Stimulated activated CD4-positive, alpha-beta T cell treated with anti-CD3 and anti-CD28 coated beads, Interleukin-1b, Interleukin-23, amount 100 ng/mL, for 1 hour (primary cell): ENCODE results near the gene NANOS3.

Source experiments
- DNase-seq, 2 donors: peaks; one replicate each; pipeline ENCODE4 v3.0.0-alpha.2; 2020; ENCODE audit warnings: low read depth in 2 of 2

Gene NANOS3

DNA sequence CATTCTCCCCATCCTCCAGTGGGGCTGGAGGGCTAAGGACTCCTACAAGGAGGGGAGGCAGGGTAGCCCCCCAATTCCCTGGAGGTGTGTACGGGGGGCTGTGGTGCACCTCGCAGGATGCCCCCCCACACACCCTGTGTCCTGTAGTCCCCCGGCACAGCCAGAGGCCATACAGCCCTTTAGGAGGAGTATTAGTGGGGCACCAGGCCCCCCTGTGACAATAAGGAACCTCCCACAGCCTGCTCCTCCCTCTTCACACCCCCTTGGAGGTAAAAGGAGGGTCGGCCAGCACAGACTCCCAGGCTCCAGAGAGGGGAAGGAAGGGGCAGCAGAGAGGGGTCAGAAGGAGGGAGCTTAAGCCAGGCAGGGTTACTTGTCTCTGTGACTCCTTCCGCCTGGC, at the start of gene NANOS3:
Gene NANOS3, plus strand, starts transcription at position 301 of the 400 bp plus-strand sequence. CDS start 115 bp downstream, outside the sequence.
- DNase-seq: no peak

DNA sequence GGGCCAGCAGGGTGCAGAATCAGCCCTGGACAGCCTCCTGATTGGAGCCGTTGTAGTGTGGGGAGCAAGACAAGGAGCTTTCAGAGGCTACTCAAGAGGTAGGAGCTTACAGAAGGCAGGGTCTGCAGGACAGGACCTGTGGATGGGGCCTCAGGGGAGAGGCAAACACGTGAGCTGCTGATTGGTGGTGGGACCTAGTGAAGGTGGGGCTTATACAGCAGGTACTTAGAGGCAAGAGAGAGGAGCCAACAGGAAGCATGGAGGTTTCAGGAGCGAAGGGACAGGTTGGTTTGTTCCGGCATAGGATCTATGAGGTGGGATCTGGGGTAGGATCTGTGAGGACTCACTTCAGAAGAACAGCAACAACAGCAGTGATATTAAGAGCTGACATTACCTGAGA, 49.3 kb upstream of the NANOS3 start:
- DNase-seq: no peak

GRCh38 chr19:13830114-13830740, 46.7 kb upstream of the NANOS3 start:
- no peak for DNase-seq

DNA sequence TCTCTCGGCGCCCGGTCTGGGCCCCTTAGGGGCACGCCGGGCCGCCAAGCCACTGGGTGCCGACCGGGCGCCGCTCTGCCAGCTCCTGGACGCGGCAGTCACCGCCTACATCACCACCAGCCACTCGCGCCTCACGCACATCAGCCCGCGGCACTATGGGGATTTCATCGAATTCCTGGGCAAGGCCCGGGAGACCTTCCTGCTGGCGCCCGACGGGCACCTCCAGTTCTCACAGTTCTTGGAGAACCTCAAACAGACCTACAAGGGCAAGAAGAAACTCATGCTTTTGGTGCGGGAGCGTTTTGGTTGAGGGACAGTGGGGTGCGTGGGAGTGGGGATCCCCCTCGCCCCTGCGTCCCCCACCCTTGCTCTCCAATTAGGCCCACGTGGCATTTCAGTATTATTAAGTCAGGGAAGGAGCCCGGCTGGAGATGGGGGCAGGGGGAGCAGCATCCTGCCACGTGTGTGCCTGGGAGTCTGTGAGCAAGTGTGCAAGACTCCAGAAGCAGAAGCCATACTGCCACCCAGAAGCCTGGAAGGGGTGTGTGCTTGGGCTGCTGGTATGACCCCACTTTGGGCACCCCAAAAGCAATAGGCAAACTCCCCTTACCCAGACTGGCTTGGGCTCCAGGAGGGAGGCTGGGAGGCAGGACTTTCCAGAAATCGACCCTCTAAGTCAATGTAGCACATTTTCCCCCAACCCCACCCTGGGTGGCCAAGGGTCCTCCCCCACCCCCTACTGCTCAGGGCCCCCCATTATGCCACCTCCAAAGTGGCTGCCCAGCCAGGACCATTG, 46.0 kb upstream of the NANOS3 start:
- DNase-seq: no peak

DNA sequence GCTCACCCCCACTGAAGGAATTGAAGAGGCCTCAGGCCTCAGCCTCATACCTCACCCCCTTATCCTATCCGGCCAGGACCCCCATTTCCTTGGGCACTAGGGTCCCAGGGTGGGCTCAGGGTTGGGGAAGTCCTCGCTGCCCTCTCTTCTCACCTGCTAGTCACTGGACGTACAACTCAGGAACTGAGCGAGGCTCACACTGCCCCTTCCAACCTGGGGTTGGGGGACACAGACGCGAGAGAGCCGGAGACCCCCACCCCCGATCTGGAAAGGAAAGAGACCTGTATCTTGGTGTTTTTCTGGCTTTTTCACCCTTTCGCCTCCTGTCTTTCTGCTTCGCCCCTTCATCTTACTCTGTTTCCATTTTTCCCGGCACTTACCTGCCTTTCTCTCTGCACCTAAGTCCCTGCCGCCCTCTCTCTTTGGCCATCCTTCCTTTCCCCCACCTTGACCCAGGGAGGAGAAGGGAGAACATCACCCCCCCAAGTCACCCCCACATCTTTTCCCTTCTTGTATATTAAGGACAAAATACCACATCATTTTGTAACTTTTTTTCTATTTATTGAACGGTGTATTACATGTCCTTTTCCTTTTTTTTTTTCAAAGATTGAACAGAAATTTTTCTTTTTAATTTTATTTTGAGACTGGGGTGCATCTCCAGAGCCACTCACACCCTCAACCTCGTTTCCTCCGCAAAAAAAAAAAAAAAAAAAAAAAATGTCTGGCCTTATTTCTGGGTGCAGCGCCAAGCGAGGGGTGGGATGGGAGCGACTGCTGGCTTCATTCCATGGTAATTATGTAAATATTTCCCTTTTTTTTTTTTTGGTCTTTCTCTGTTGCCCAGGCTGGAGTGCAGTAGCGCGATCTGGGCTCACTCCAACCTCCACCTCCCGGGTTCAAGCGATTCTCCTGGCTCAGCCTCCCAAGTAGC, 45.1 kb upstream of the NANOS3 start:
- DNase-seq: no peak

DNA sequence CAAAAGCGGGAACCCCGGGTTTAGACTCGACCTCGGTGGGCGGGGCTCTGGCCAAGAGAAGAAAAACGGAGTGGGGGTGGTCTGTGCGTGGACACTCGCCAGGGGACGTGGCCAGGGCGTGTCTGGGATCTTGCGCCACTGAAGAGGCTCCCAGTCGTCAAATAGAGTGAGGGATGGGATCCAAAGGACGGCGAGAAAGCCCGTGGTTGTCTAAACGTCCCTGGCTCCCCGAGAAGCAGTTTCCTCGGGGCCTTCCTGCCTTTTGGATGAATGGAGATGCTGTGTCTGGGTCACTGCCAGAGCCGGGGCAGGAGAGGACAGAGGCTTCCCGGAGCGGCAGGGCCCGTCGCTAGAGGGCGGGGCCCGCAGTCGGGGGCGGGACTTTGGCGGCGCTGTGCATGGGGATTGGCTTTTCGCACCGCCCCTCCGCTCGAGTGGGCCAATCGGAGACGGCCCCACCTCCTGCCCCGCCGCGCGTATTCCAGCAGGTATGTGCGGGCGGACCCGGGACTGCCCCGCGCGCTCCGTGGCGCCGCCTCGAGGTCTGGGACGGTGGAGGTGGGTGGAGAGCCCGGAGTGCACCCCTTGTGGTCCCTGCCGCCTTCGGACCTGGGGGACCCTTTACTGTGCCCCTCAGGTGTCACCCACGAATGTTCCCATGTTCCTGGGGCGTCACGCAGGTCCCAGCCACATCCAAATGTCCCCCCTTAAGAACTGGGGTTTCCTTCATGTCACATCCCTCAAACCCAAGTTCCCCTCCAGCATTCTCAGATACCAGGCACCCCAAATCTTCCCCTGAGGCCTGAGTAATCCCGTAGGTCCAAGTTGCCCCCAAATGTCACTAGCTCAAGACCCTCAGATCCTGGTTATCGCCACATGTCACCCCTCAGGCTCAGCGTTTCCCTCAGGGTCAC, 43.3 kb upstream of the NANOS3 start:
- DNase-seq: peak; percentile 81 to 89

DNA sequence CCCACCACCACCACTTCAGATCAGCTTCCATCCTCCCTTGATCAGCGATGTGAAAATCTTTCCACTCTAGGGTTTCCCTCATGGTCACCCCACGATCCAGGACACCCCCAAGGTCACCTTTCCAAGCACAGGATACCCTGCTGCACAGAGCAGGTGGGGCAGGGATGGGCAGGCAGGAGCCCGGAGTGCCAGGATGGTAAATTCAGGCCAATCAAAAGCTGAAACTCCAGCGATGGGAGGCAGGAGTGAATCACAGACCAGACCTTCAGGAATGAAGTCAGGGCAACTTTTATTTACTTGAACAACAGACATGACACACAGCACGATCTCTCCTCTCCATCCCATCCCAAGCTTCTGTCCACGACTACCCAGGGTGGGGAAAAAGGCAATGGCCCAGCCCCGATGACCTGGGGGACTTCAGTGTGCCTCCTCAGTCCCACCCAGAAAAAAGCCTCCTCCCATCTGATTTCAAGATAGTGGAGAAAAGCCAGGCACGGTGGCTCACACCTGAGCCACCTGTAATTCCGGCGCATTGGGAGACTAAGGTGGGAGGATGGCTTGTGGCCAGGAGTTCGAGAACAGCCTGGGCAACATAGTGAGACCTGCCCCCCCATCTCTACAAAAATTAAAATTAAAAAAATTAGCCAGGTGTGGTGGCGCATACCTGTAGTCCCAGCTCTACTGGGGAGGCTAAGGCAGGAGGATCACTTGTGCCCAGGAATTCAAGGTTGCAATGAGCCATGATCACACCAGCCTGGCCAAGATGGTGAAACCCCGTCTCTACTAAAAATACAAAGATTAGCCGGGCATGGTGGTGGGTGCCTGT, 42.5 kb upstream of the NANOS3 start:
- DNase-seq: no peak

DNA sequence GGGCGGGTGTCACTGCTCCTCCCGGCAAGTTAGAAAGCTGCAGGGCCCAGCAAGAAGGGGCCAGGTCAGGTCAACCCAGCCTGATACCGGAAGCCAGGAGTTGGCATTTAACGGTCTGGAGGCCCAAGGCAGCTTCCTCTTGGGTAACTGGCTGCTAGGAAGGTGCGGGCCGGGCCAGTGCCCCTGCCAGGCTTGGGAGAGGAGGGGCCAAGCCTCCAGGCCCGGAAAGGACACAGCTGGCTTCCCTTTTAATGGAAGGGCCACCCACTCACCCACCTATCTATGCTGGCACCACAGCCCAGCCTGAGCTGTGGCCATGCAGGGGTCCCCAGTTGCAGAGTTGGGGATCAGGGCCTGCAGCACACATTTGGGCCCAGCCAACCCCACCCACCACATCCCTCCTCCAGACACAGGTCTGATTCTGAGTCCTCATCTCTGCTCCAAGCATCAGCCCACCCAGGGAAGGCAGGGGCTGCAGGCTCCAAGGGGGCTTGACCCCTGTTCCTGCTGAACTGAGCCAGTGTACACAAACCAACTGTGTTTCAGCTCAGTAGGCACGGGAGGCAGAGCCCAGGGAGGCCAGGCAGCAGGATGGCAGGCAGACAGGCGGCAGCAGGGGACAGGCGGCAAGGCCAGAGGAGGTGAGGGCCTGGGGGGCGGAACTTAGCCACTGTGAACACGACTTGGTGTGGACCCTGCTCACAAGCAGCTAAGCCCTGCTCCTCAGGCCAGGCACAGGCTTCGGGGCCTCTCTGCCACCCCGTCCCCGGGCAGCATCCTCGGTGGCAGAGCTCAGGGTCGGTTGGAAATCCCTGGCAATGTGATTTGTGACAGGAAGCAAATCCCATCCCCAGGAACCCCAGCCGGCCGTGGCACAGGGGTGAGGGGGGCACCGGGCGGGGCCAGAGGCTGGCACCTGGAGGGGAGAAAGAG, 40.9 kb upstream of the NANOS3 start:
- DNase-seq: no peak

GRCh38 chr19:13838435-13839129, 38.4 kb upstream of the NANOS3 start:
- no peak for DNase-seq

DNA sequence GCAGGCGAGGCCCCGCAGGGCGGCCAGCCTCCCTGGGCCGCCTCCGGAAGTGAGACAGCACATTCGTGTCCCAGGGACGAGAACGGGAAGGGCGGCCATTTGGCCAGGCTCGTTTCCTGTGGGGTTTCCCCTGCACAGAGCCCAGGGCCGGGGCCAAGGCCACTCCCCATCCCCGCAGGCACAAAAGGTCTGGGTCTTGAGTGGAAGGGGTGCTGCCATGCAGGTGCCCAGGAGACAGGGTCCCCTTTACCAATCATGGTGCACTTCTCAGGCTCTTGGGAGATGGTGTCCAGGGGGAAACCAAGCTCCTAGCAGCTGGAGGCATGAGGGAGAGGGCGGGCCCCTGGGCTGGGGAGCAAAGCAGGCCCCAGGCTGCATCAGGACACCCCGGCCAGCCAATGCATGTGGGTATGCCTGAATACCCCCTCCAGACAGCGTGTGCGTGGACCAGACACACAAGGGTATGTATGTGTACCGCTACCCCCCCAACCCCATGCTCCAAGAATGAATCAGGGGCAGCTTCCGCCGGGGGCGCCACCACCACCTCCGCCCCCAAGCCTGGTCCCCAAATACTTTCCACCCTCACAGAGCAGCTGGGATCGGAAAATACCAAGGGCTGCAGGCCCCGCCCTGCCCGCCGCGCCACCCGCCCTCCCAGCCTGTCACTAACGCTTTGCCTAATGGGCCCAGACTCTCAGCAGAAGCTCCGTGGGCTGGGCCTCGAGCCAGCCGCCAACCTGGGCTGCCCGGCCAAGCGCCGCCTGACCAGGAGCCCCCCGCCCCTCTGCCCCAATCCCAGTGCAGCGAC, 37.6 kb upstream of the NANOS3 start:
- DNase-seq: peak; percentile 69 to 80

- no peak for DNase-seq
Observed at GRCh38 chr19:13839938-13840304, 37.0 kb upstream of the NANOS3 start.

- DNase-seq: no peak
Observed at GRCh38 chr19:13840305-13841085, 36.4 kb upstream of the NANOS3 start.

GRCh38 chr19:13841086-13841961, 35.6 kb upstream of the NANOS3 start:
- DNase-seq: no peak

- no peak for DNase-seq
Observed at GRCh38 chr19:13841962-13842290, 35.0 kb upstream of the NANOS3 start.

DNA sequence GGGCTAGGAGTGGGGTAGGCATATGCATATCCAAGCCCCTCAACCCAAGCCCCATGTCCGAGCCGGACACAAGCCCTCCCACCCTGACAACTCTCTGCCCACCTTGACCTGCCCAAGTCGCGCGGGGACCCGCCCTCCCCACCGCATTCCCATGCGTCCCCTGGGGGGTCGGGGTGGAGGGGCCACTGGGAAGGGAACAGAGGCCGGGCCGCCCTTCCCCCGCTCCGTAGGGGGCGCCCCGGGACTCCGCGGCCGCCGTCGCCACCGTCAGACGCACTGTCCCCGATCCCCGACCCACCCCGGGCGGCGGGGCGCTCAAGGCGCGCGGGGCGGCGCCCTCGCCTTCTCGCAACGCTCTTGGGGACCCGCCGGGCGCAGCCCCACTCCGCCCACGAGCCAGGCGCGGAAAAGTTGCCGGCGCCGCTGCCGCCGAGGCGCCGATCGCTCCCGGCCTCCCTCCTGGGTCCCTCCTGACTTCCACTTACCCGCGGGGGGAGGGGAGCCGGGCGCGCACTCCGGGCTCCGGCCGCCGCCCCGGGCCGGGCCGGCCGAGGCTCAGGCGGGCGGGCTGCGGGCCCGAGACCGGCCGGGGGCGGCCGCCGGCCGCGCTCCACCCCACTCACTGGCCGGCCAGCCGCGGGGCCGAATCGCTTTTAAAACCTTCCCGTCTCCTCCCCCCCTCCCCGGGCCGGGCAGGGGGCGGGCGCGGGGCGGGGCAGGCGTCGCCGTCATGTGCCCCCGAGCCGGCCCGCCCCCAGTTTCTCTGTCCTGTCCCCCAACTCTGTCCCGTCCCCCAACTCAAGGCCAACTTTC, 34.4 kb upstream of the NANOS3 start:
- DNase-seq: no peak
